ENCODE measurements around the gene GINS3.

GINS3 gene

GRCh38 chr16:58421529-58421928 lies 29.3 kb downstream of the GINS3 start:
- in situ Hi-C loops (cut with HindIII; ENCODE audit: low sequenced_read_pairs): no loop called here

GRCh38 chr16:58422809-58423208 lies 30.5 kb downstream of the GINS3 start:
- in situ Hi-C loops (cut with HindIII; ENCODE audit: low sequenced_read_pairs): no loop called here

DNA sequence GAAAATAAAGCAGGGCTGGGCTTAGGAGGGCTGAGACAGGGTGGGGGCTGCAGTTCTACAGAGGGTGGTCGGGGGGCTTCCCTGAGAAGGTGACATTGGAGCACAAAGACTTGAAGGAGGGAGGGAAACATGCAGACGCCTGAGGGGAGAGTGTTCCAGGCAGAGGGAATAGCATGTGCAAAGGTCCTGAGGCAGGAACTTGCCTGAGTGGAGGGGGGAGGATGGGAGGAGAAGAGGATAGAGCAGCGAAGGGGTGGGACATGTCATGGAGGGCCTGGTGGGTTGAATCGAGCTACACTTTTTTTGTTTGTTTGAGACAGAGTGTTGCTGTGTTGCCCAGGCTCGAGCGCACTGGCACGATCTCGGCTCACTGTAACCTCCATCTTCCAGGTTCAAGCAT lies 33.0 kb downstream of the GINS3 start:
- in situ Hi-C loops (cut with HindIII; ENCODE audit: low sequenced_read_pairs): no loop called here

DNA sequence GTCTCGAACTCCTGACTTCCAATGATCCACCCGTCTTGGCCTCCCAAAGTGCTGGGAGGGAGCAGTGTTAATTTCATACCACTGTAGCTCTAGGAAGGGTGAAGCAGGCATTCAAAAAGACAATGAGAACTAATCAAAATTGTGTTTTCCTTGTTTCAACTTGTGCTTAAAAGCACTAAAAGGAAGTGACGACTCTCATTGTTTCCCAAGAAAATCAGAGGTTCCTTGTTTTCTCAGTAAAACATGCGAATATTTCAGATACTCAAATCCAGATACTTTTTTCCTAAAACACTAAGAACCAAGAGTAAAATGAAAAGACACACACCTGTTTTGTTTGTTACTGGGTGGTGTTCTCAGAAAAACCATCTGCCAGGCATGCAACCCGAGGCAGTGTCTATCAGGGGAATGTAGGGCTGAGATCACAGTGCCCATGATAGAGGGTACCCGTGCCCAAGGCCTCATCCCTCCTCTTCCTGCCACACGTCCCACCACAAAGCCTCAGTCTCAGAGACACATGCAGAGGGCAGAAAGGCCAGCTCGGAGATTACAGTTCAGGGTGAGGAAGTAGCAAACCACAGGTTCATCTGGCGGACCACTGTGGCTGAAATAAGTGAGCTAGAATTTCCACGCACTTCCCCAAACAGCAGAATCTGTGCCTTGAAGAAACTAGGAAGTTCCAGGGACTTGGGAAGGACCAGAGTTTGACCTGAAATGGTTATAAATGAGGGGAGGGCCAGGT lies 33.7 kb downstream of the GINS3 start:
- in situ Hi-C loops (cut with HindIII; ENCODE audit: low sequenced_read_pairs): no loop called here

DNA sequence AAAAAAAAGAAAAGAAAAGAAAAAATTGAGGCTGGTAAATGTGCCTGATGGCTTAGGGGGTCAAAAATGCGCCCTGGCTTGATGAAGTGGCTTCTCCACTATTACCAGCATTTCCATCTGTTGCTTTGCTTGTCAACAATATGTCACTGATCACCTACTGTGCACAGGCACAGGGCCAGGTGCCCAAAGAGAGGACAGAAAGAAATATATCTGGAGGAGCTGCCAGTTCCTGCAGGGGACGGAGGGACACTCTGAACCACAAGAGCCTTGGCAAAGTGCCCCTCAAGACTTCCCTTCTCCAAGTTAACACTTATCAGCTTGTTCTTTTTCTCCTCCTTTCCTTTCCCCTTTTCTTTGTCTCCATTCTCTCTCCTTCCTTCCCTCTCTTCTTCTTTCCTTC lies 34.7 kb downstream of the GINS3 start:
- in situ Hi-C loops (cut with HindIII; ENCODE audit: low sequenced_read_pairs): no loop called here

DNA sequence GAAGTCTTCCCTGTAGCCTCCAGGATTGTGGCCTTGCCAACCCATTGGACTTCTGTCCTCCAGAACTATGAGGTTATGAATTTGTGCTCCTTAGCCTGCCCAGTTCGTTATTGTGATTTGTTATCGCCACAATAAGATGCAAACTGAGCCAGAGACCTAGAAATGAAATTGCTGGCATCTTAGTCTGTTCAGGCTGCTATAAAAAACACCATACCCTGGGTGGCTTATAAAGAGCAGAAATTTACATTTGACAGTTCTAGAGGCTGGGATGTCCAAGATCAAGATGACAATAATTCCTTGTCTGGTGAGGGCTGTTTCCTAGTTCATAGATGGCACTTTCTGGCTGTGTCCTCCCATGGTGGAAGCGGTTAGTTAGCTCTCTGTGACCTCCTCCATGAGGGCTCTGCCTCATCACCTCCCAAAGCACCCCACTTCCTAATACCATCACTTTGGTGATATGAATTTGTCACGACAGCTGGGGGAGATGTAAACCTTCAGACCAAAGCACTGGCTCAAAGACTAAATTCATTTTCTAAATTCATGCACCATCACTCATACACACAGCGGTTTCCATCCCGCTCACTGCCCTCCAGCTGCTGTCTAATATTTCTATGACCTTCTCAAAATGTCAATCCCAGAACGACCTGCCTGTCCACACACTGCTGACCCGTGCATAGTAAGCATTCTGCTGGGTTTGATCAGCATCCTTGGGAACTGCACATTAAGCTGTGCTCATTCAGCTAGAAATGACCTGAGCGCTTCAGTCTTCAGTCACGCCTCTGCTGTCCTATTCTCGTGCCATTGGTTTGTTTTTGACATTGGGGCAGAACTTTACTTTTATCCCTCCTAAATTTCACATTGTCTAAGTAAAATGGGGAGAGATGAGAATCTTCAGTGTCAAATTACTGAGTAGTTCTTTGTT lies 36.6 kb downstream of the GINS3 start:
- in situ Hi-C loops (cut with HindIII; ENCODE audit: low sequenced_read_pairs): no loop called here

GRCh38 chr16:58430718-58431117 lies 38.4 kb downstream of the GINS3 start:
- in situ Hi-C loops (cut with HindIII; ENCODE audit: low sequenced_read_pairs): no loop called here

GRCh38 chr16:58433569-58433951 lies 41.3 kb downstream of the GINS3 start:
- in situ Hi-C loops (cut with HindIII; ENCODE audit: low sequenced_read_pairs): no loop called here

GRCh38 chr16:58435779-58436178 lies 43.5 kb downstream of the GINS3 start:
- in situ Hi-C loops (cut with HindIII; ENCODE audit: low sequenced_read_pairs): no loop called here

DNA sequence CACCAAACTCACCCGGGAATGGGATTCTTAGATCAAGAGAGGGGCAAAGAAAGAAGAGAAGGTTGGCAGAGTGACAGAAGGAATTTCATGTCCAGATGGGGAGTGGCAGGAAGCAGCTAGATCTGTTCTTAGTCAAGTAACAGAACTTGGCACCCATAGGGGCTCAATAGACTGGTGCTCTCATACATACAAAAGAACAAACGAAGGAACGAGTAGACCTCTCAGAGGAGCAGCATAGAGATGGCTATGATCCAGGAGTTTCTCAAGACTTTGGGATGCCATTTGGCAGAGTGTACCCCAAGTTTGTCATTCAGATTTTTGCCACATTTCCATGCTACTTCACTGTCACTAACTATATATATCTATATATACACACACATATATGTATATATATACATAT lies 47.9 kb downstream of the GINS3 start:
- in situ Hi-C loops (cut with HindIII; ENCODE audit: low sequenced_read_pairs): no loop called here

DNA sequence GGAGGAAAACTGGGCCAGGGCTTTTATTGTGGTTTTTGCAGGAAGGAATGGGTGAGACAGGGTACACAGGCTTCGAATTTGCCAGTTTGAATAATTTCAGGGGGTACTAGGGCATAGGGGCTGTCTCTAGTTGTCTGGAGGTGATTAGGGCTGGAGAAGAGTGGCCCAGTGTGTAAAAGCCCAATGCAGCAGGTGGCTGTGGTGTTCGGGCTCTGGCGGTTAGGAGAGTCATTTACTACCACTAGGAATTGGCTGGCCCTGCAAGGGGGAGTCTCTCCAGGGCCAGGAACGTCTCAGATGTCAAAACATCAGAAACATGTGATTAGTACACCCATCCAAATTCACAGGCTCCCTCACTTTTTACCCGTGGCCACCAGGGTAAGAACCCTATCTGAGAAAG lies 50.3 kb downstream of the GINS3 start:
- in situ Hi-C loops (cut with HindIII; ENCODE audit: low sequenced_read_pairs): no loop called here

DNA sequence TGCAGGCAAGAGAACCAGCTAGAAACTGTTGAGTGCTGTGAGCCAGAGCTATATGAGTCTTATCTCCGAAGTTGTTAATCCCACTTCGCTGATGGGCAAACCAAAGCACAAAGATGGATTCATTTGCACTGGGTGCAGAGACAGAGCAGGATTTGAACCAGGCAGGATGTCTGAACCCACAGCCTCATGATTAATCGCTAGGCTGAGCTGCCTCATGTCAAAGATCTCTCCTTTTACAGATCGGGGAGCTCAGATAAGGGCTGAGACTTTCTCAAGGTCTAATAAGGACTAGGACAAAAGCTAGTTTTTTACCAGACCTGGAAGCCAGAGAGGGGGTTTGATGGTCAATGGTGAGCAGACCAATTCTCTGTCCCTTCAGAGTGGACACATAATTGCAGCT lies 51.5 kb downstream of the GINS3 start:
- in situ Hi-C loops (cut with HindIII; ENCODE audit: low sequenced_read_pairs): no loop called here

DNA sequence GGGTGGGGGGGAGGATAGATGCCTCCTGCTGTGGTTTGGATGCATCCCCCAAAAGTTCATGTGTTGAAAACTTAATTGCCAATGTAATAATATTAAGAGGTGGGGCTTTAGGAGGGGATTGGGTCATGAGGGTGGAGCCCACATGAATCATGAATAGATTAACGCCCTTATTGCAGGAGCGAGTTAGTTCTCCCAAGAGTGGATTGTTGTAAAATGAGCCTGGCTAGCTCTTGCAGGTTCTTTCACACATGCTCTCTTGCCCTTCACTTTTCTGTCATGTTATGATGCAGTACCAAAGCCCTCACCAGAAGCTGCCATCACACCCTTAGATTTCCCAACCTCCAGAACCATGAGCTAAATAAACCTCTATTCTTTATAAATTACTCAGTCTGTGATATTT lies 52.0 kb downstream of the GINS3 start:
- in situ Hi-C loops (cut with HindIII; ENCODE audit: low sequenced_read_pairs): no loop called here

GRCh38 chr16:58448890-58449289 lies 56.6 kb downstream of the GINS3 start:
- in situ Hi-C loops (cut with HindIII; ENCODE audit: low sequenced_read_pairs): no loop called here

GRCh38 chr16:58449306-58449705 lies 57.0 kb downstream of the GINS3 start:
- in situ Hi-C loops (cut with HindIII; ENCODE audit: low sequenced_read_pairs): no loop called here

DNA sequence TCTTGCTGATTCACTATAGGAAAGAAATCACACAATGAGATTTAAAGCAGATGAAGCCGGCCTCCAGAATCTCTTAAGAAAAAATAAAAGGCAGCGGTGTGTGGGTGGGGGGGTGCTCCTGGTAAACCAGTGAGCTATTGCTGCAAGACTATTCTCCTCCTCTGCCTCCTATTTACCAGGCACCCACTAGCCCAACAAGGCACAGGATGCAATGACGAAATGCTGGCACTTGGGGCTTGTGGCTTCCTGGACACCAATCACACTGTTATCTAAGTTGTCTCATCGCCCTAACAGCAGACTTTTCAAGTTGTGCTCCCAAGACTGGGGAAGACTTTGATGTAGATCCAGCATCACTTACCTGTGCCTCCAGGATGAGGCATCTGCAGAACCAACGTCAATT lies 57.5 kb downstream of the GINS3 start:
- in situ Hi-C loops (cut with HindIII; ENCODE audit: low sequenced_read_pairs): loop anchor here (5.0 kb wide), 1 partner anchor 47 kb away; no protein-coding TSS in a partner anchor

DNA sequence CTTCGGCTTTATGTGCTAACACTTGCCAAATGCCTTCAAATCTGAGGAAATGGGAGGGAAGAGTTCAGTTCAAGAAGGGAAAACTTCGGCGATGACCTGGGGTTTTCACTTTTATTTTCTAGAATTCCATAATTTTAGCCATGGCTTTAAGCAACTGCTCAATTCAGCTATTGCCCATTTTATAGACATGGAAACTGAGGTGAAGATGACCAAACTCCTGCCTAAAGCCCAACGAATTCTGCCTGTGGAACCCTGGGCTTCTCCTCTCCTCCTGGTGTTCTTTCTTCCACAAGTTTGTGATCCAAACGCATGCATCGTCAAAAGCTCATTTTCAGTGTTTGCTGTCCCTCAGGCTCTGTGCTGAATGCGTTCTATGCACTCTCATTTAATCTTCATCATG lies 58.3 kb downstream of the GINS3 start:
- in situ Hi-C loops (cut with HindIII; ENCODE audit: low sequenced_read_pairs): loop anchor here (5.0 kb wide), 1 partner anchor 48 kb away; no protein-coding TSS in a partner anchor

DNA sequence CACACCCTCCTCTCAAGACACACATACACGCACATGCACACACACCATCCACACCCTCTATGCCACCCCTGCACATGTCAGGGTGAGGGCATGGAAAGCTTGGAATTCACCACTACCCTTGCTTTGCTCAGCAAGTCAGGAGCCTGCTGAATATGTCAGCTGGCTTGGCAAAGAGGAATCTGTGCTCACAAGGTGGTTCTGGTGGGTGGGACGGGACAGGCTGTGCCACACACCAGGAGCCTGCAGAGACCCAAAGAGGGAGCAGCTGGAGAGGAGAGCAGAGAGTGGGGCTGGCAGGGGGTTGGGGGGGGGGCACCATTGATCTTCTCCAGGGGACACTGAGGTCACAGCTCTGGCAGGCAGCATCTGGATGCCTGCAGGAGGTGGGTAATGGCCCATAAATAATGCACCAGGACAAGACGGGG lies 59.0 kb downstream of the GINS3 start:
- in situ Hi-C loops (cut with HindIII; ENCODE audit: low sequenced_read_pairs): loop anchor here (5.0 kb wide), 1 partner anchor 49 kb away; no protein-coding TSS in a partner anchor

- in situ Hi-C loops (cut with HindIII; ENCODE audit: low sequenced_read_pairs): loop anchor here (5.0 kb wide), 1 partner anchor 50 kb away; no protein-coding TSS in a partner anchor
These were observed 59.7 kb downstream of the GINS3 start for GRCh38 chr16:58451945-58452401.

- in situ Hi-C loops (cut with HindIII; ENCODE audit: low sequenced_read_pairs): loop anchor here (5.0 kb wide), 1 partner anchor 50 kb away; no protein-coding TSS in a partner anchor
These were observed 60.4 kb downstream of the GINS3 start for GRCh38 chr16:58452640-58453039.

DNA sequence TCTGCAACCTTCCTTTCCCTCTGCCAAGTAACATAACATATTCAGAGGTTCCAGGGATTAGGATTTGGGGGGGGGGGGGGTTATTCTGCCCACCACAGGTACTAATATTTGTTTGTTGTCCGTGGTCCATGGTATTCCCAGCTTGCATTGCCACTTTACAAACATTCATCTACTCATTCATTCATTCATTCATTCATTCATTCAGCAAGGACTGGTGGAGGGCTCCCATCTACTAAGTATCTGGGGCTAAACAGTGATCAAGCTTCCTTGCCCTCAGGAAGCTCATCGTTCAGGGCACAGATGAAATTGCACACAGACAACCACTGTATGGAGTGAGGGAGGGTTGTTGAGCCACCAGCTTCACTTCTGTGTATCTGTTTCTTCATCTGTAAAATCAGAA lies 61.9 kb downstream of the GINS3 start:
- in situ Hi-C loops (cut with HindIII; ENCODE audit: low sequenced_read_pairs): loop anchor here (5.0 kb wide), 1 partner anchor 52 kb away; no protein-coding TSS in a partner anchor

Data from DLD1 (cell line).